B cell (primary cell): ENCODE measurements around the gene AGAP1. TPM values are rescaled to one million over a fixed set of nuclear protein-coding genes. Genes with fewer than 3 reads are reported as not detected.

Experiments used
- ATAC-seq: fragments of 200-7000 bp; cut with Tn5 transposase; one replicate; pipeline ENCODE4 v1.10.0; 2021; ENCODE audit warnings: low read depth, mild to moderate bottlenecking, moderate number of reproducible peaks, moderate library complexity
- CTCF ChIA-PET: fragments of 350-600 bp; sonication (Branson Sonifier 250); formaldehyde crosslinking; loops from one replicate; lab custom pipeline; 2021; ENCODE audit warnings: antibody characterized with exemption, inconsistent platforms; lab: Charles Lee
- POLR2A ChIA-PET: fragments of 350-600 bp; sonication (Branson Sonifier 250); formaldehyde crosslinking; loops from one replicate; lab custom pipeline; 2021; ENCODE audit warnings: antibody characterized with exemption; lab: Charles Lee
- DNase-seq: peaks from one replicate; pipeline ENCODE4 v3.0.0; 2013
- H2AFZ ChIP-seq: 2 replicates; pipeline ENCODE4 v1.6.1; 2012; ENCODE audit warnings: mild to moderate bottlenecking, low read depth, low read length; ENCODE audit not compliant: insufficient read depth, poor library complexity, severe bottlenecking
- H3K27ac ChIP-seq, 2 donors: 1 replicate in 1 of 2; 2 replicates in 1 of 2; pipeline ENCODE4 v1.5.1; 2012 to 2013; ENCODE audit warnings: low read length in 2 of 2, mild to moderate bottlenecking in 2 of 2, moderate library complexity in 1 of 2
- H3K27me3 ChIP-seq, 4 experiments: fragments of 200-600 bp in 1 of 4; sonication (generic) in 1 of 4; replicated peaks in 1 of 4; 1 replicate in 2 of 4; 2 replicates in 2 of 4; pipeline versions ENCODE4 v1.6.1 to v1.7.0; 2013 to 2016; ENCODE audit warnings: low read length in 3 of 4, mild to moderate bottlenecking in 2 of 4, mixed read lengths in 1 of 4, moderate library complexity in 1 of 4; ENCODE audit not compliant: insufficient read depth in 4 of 4, control insufficient read depth in 3 of 4; ENCODE audit errors: control extremely low read depth in 1 of 4
- H3K36me3 ChIP-seq, 2 experiments: replicated peaks in 1 of 2; 1 replicate in 1 of 2; 2 replicates in 1 of 2; pipeline versions ENCODE4 v1.6.1 to v1.7.1; 2013; ENCODE audit warnings: low read length in 1 of 2; ENCODE audit not compliant: insufficient read depth in 2 of 2, control insufficient read depth in 1 of 2; ENCODE audit errors: control extremely low read depth in 1 of 2, extremely low read depth in 1 of 2
- H3K4me1 ChIP-seq, 2 donors: fragments of 200-600 bp in 1 of 2; sonication (generic) in 1 of 2; 1 replicate in 1 of 2; 2 replicates in 1 of 2; pipeline versions ENCODE4 v1.5.1 to v1.6.1; 2013 to 2017; ENCODE audit warnings: low read length in 2 of 2; ENCODE audit not compliant: control insufficient read depth in 2 of 2, insufficient read depth in 2 of 2
- H3K4me2 ChIP-seq: replicated peaks from 2 replicates; pipeline ENCODE3; 2012; ENCODE audit warnings: mild to moderate bottlenecking, low read depth, low read length; ENCODE audit not compliant: poor library complexity, severe bottlenecking
- H3K4me3 ChIP-seq, 5 experiments: fragments of 200-600 bp in 1 of 5; sonication (generic) in 1 of 5; 1 replicate in 3 of 5; 2 replicates in 2 of 5; pipeline versions ENCODE4 v1.5.1 to v1.7.0; 2011 to 2016; ENCODE audit warnings: low read length in 4 of 5, mild to moderate bottlenecking in 4 of 5, low read depth in 2 of 5, control low read depth in 1 of 5, moderate library complexity in 1 of 5; ENCODE audit not compliant: insufficient read depth in 1 of 5; ENCODE audit errors: control extremely low read depth in 1 of 5, extremely low read depth in 1 of 5
- H3K79me2 ChIP-seq: fragments of 200-600 bp; sonication (generic); one replicate; pipeline ENCODE4 v1.6.0; 2016; ENCODE audit warnings: low read length; ENCODE audit not compliant: control insufficient read depth, insufficient read depth
- H3K9ac ChIP-seq: fragments of 200-600 bp; sonication (generic); 2 replicates; pipeline ENCODE4 v1.6.1; 2017; ENCODE audit warnings: mild to moderate bottlenecking, low read length, moderate library complexity
- H3K9me3 ChIP-seq, 3 donors: one replicate each; pipeline versions ENCODE4 v1.6.1 to v1.7.1; 2013; ENCODE audit warnings: low read length in 2 of 3; ENCODE audit not compliant: control insufficient read depth in 2 of 3, insufficient read depth in 1 of 3; ENCODE audit errors: control extremely low read depth in 1 of 3
- H4K20me1 ChIP-seq: 2 replicates; pipeline ENCODE4 v1.6.0; 2012; ENCODE audit warnings: mild to moderate bottlenecking, low read length; ENCODE audit not compliant: insufficient read depth, control insufficient read depth, poor library complexity, severe bottlenecking
- H3K27ac Mint-ChIP-seq: one replicate; pipeline ENCODE4 v1.8.0; 2021; ENCODE audit warnings: mixed read lengths
- H3K27me3 Mint-ChIP-seq: one replicate; pipeline ENCODE4 v1.8.0; 2021; ENCODE audit warnings: mixed read lengths
- H3K4me1 Mint-ChIP-seq: one replicate; pipeline ENCODE4 v1.8.0; 2021; ENCODE audit warnings: mixed read lengths
- H3K4me3 Mint-ChIP-seq: one replicate; pipeline ENCODE4 v1.8.0; 2021; ENCODE audit warnings: mixed read lengths
- H3K9me3 Mint-ChIP-seq: one replicate; pipeline ENCODE4 v1.8.0; 2022; ENCODE audit warnings: mixed read lengths; ENCODE audit not compliant: insufficient read depth
- CTCF ChIP-seq: fragments of 200-600 bp; IDR thresholded peaks from one replicate; pipeline ENCODE4 v1.8.0; 2022; ENCODE audit warnings: antibody characterized with exemption, mild to moderate bottlenecking
- EZH2 ChIP-seq: IDR thresholded peaks from 2 replicates; pipeline ENCODE4 v1.6.1; 2012; ENCODE audit warnings: borderline replicate concordance, low read depth, mild to moderate bottlenecking, moderate library complexity, low read length; ENCODE audit not compliant: insufficient read depth, poor library complexity, severe bottlenecking
- WGBS: methylation state at CpG from one replicate; pipeline ENCODE4 v1.1.5; 2013; ENCODE audit warnings: missing lambda C conversion rate; ENCODE audit not compliant: insufficient coverage; 5-methylcytosine and 5-hydroxymethylcytosine counted together
- intact Hi-C: fragments of 100-400 bp; cut with micrococcal nuclease; formaldehyde crosslinking; loops from one replicate; pipeline ENCODE4 v1.10.0; 2022
- polyA plus RNA-seq: library from polyadenylated mRNA; depleted of rRNA; stranded (reverse); fragments of >200 nt; gene quantifications from 2 replicates; pipeline ENCODE4 v1.2.3, GENCODE V29; 2012
- total RNA-seq, 2 donors: library from RNA; stranded (reverse); fragments of 120-200 nt in 1 of 2; gene quantifications; 1 replicate in 1 of 2; 2 replicates in 1 of 2; pipeline versions ENCODE4 v1.2.3 to v1.2.4, GENCODE V29; 2013 to 2022

The AGAP1 gene
- total and polyA plus RNA-seq, 2 donors (not counting 1 experiment from before 2014, with no cell fraction given), result 0.01 TPM; not detected in 1

DNA sequence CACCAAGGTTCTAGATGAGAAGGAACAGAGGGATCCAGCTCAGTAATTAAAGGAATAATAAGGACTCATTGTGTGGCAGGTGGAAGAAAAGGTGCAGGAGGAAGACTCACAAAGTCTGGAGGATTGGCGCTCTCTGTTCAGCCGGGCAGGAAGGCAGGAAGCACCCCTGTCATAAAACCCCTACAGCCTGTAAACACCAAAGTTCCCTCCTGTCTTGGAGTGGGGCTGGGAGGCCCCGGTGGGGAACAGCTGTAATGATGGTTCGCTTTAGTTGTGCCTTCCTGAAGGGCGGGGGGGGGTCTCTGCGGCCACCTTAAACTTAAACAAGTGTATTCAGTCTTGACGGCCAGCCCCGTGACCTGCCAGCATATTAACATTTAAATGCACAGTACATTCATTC, 590.1 kb downstream of the AGAP1 start:
- H3K4me1 Mint-ChIP-seq, result no peaks in the 10 kb centered on the region
- Histone ChIP-seq H3K9ac (no peak overlapping the region), H3K27me3 (no peaks in the 10 kb centered on the region), H3K79me2 (no peaks in the 10 kb centered on the region), H3K4me2 (no peak overlapping the region), H3K36me3 (no peaks in the 10 kb centered on the region), H3K9me3 (peaks cover 0 to 6% (median 0%) of the 10 kb centered on the region in 3 donors), H3K27ac (no peak overlapping the region), H2AFZ (no peak overlapping the region), H3K4me1 (no peaks in the 10 kb centered on the region), H3K4me3 (no peak overlapping the region), H4K20me1 (no peaks in the 10 kb centered on the region)
- 19% methylated on average over 4 of the region's 8 CpGs for WGBS
- TF ChIP-seq EZH2 (no peak), CTCF (no peak)
- intact Hi-C loops, result no loop called here
- no peaks in the 10 kb centered on the region for H3K9me3 Mint-ChIP-seq
- CTCF ChIA-PET, result no interaction called here
- ATAC-seq (no peak), DNase-seq (no peak)
- no peak overlapping the region for H3K27ac Mint-ChIP-seq
- H3K27me3 Mint-ChIP-seq, result peaks cover 2% of the 10 kb centered on the region
- H3K4me3 Mint-ChIP-seq, result no peak overlapping the region
- POLR2A ChIA-PET, result no interaction called here

GRCh38 chr2:236085211-236085610, 591.4 kb downstream of the AGAP1 start:
- intact Hi-C loops, result no loop called here
- no peak overlapping the region for H3K4me3 Mint-ChIP-seq
- H4K20me1 ChIP-seq, result no peaks in the 10 kb centered on the region
- H3K9me3 Mint-ChIP-seq, result no peaks in the 10 kb centered on the region
- H3K27ac ChIP-seq, result no peak overlapping the region
- H3K79me2 ChIP-seq, result no peaks in the 10 kb centered on the region
- no peaks in the 10 kb centered on the region for H3K4me1 ChIP-seq
- ChIA-PET CTCF (no interaction called here), POLR2A (no interaction called here)
- no peaks in the 10 kb centered on the region for H3K36me3 ChIP-seq
- H3K4me2 ChIP-seq, result no peak overlapping the region
- TF ChIP-seq CTCF, result no peak
- no peak for TF ChIP-seq EZH2
- no peak overlapping the region for H3K27ac Mint-ChIP-seq
- no CpG with 5 or more reads among the region's 2 CpGs for WGBS
- peaks cover 2% of the 10 kb centered on the region for H3K27me3 Mint-ChIP-seq
- no peak overlapping the region for H2AFZ ChIP-seq
- H3K4me3 ChIP-seq, result no peak overlapping the region
- ATAC-seq, result no peak
- no peaks in the 10 kb centered on the region for H3K4me1 Mint-ChIP-seq
- no peak for DNase-seq
- no peak overlapping the region for H3K9ac ChIP-seq
- H3K9me3 ChIP-seq, result peaks cover 0 to 6% (median 0%) of the 10 kb centered on the region in 3 donors
- H3K27me3 ChIP-seq, result no peaks in the 10 kb centered on the region
